Measurements from ENCODE around the gene TNRC6B. TPM values are rescaled to one million over a fixed set of nuclear protein-coding genes. Genes with fewer than 3 reads are reported as not detected.

Gene TNRC6B
- total and polyA plus RNA-seq, 2 experiments from 2014 or later, result 46.9 to 87.8 TPM

- TF ChIP-seq, protein P1, sequence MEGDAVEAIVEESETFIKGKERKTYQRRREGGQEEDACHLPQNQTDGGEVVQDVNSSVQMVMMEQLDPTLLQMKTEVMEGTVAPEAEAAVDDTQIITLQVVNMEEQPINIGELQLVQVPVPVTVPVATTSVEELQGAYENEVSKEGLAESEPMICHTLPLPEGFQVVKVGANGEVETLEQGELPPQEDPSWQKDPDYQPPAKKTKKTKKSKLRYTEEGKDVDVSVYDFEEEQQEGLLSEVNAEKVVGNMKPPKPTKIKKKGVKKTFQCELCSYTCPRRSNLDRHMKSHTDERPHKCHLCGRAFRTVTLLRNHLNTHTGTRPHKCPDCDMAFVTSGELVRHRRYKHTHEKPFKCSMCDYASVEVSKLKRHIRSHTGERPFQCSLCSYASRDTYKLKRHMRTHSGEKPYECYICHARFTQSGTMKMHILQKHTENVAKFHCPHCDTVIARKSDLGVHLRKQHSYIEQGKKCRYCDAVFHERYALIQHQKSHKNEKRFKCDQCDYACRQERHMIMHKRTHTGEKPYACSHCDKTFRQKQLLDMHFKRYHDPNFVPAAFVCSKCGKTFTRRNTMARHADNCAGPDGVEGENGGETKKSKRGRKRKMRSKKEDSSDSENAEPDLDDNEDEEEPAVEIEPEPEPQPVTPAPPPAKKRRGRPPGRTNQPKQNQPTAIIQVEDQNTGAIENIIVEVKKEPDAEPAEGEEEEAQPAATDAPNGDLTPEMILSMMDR (conservative IDR thresholded peaks at IDR 0.05; ENCODE audit: low read depth in 2 of 2), result no peak
- TF ChIP-seq, protein P2, sequence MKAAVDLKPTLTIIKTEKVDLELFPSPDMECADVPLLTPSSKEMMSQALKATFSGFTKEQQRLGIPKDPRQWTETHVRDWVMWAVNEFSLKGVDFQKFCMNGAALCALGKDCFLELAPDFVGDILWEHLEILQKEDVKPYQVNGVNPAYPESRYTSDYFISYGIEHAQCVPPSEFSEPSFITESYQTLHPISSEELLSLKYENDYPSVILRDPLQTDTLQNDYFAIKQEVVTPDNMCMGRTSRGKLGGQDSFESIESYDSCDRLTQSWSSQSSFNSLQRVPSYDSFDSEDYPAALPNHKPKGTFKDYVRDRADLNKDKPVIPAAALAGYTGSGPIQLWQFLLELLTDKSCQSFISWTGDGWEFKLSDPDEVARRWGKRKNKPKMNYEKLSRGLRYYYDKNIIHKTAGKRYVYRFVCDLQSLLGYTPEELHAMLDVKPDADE (IDR thresholded peaks at IDR 0.05), result no peak
- TF ChIP-seq POLR2AphosphoS5 (IDR thresholded peaks at IDR 0.05; ENCODE audit: low read depth) (no peak), EZH2 (IDR thresholded peaks at IDR 0.05; ENCODE audit: low read depth, unreplicated experiment) (no peak), CREB1 (CRISPR knock-in tag; IDR thresholded peaks at IDR 0.05; ENCODE audit: low read depth) (no peak), REST (IDR thresholded peaks at IDR 0.05; ENCODE audit: unreplicated experiment) (no peak)
Observed at GRCh38 chr22:40250608-40251007, 72.9 kb downstream of the TNRC6B start (continued).

GRCh38 chr22:40251106-40251505 is 73.4 kb downstream of the TNRC6B start:
- H3K4me1 Mint-ChIP-seq, result peaks cover 35% of the 10 kb centered on the region
- Histone ChIP-seq H3K36me3 (ENCODE audit: insufficient read depth) (no peaks in the 10 kb centered on the region), H3K27ac (ENCODE audit: low read depth) (0 out of 2 replicates have a peak overlapping the region, but pooled peaks have one; percentile 30), H3K4me2 (no peak overlapping the region), H3K27me3 (ENCODE audit: insufficient read depth) (no peaks in the 10 kb centered on the region), H4K20me1 (replicated peaks; ENCODE audit: insufficient read depth) (peaks cover 37% of the 10 kb centered on the region), H3F3A (replicated peaks; ENCODE audit: low read depth) (0 out of 2 replicates have a peak, but pooled peaks cover 5% of the 10 kb centered on the region), H3K4me3 (no peak overlapping the region), H3K79me2 (replicated peaks; ENCODE audit: insufficient read depth) (peaks cover 97% of the 10 kb centered on the region), H3K4me1 (ENCODE audit: insufficient read depth) (peaks cover 35% of the 10 kb centered on the region), H2AFZ (no peak overlapping the region), H3K9me2 (ENCODE audit: insufficient read depth) (no peaks in the 10 kb centered on the region)
- H3K27ac Mint-ChIP-seq, result no peak overlapping the region
- DNase-seq (ENCODE audit: low spot score), result no peak
- H3K4me3 Mint-ChIP-seq, result no peak overlapping the region
- peaks cover 36% of the 10 kb centered on the region for H3K36me3 Mint-ChIP-seq (ENCODE audit: low read depth)
- H3K9me3 Mint-ChIP-seq, result no peaks in the 10 kb centered on the region
- peaks cover 3% of the 10 kb centered on the region for H3K27me3 Mint-ChIP-seq (ENCODE audit: insufficient read depth, low read depth, poor library complexity)
- no peak for ATAC-seq
- TF ChIP-seq, protein P1 (conservative IDR thresholded peaks at IDR 0.05; ENCODE audit: low read depth in 2 of 2), result no peak
- TF ChIP-seq ZNF114 (CRISPR knock-in tag; IDR thresholded peaks at IDR 0.05) (no peak), JUNB (IDR thresholded peaks at IDR 0.05; ENCODE audit: unreplicated experiment) (no peak), EZH2phosphoT487 (IDR thresholded peaks at IDR 0.05; ENCODE audit: unreplicated experiment) (no peak), POLR2AphosphoS5 (IDR thresholded peaks at IDR 0.05; ENCODE audit: low read depth) (no peak), EZH2 (IDR thresholded peaks at IDR 0.05; ENCODE audit: low read depth, unreplicated experiment) (no peak)
- TF ChIP-seq, protein P2 (IDR thresholded peaks at IDR 0.05), result no peak

All from GM23338 (cell line).